H1 (cell line): ENCODE results near the gene BACE2. TPM values are rescaled to one million over a fixed set of nuclear protein-coding genes. Genes with fewer than 3 reads are reported as not detected.

Source experiments
- BCL11A ChIP-seq, 2 experiments: IDR thresholded peaks; one replicate each; pipeline ENCODE4 v1.6.1; 2011; ENCODE audit warnings: low read depth in 2 of 2, low read length in 2 of 2, mild to moderate bottlenecking in 2 of 2
- CHD2 ChIP-seq: IDR thresholded peaks from 2 replicates; pipeline ENCODE4 v1.6.1; 2012; ENCODE audit warnings: low read length, improper control_type of control experiment
- CHD7 ChIP-seq: fragments of 300-600 bp; sonication (generic); IDR thresholded peaks from 2 replicates; pipeline ENCODE4 v1.7.1; 2012; ENCODE audit warnings: low read length, moderate library complexity, mild to moderate bottlenecking, inconsistent platforms; ENCODE audit not compliant: insufficient replicate concordance
- JUN ChIP-seq: IDR thresholded peaks from 2 replicates; pipeline ENCODE4 v1.6.1; 2011; ENCODE audit warnings: low read depth, mild to moderate bottlenecking, improper control_type of control experiment, low read length
- MAFK ChIP-seq: IDR thresholded peaks from 2 replicates; pipeline ENCODE4 v1.6.1; 2012; ENCODE audit warnings: low read depth, mild to moderate bottlenecking, improper control_type of control experiment, low read length
- MAX ChIP-seq: IDR thresholded peaks from 2 replicates; pipeline ENCODE4 v1.6.1; 2012; ENCODE audit warnings: inconsistent platforms
- POLR2A ChIP-seq, 2 experiments: IDR thresholded peaks; 1 replicate in 1 of 2; 2 replicates in 1 of 2; pipeline ENCODE4 v1.6.1; 2011; ENCODE audit warnings: low read depth in 2 of 2, low read length in 2 of 2, mild to moderate bottlenecking in 2 of 2; ENCODE audit errors: control extremely low read depth in 1 of 2
- RBBP5 ChIP-seq: IDR thresholded peaks from 2 replicates; pipeline ENCODE4 v1.7.1; 2012; ENCODE audit warnings: low read depth, mild to moderate bottlenecking, inconsistent platforms, low read length, moderate library complexity, borderline replicate concordance
- RXRA ChIP-seq: IDR thresholded peaks from 2 replicates; pipeline ENCODE4 v1.6.1; 2011; ENCODE audit warnings: low read depth, mild to moderate bottlenecking, low read length, moderate library complexity; ENCODE audit not compliant: insufficient read depth
- TCF12 ChIP-seq: IDR thresholded peaks from 2 replicates; pipeline ENCODE4 v1.6.1; 2011; ENCODE audit warnings: low read depth, mild to moderate bottlenecking, low read length
- USF2 ChIP-seq: IDR thresholded peaks from 2 replicates; pipeline ENCODE4 v1.6.1; 2011; ENCODE audit warnings: low read length, improper control_type of control experiment
- polyA plus RNA-seq, 7 experiments: library from polyadenylated mRNA; depleted of rRNA in 3 of 7; stranded (reverse) in 5 of 7; unstranded in 2 of 7; fragments of >200 nt in 5 of 7; fragments of 200-250 nt in 2 of 7; gene quantifications; 1 replicate in 5 of 7; 2 replicates in 1 of 7; 4 replicates in 1 of 7; pipeline versions ENCODE4 v1.2.1 to v1.2.3, GENCODE V29; 2011 to 2013; ENCODE audit warnings: missing spikeins in 2 of 7, mixed read lengths in 2 of 7
- total RNA-seq: library from RNA; stranded (reverse); fragmentation: NEBNext Ultra II Directional; extraction: Animal tissue kit (Norgen Biotek cat#: 25700); gene quantifications from 2 replicates; pipeline ENCODE4 v1.2.1, GENCODE V29; 2021

Gene BACE2
- total and polyA plus RNA-seq, 2 of the 8 experiments (the other 6 are each of a cell fraction or from before 2014, with no cell fraction given), result 8.1 to 10.9 TPM

- TF ChIP-seq CHD7, result no peak
- no peak for TF ChIP-seq MAX
- TF ChIP-seq POLR2A (IDR thresholded peaks at IDR 0.05; ENCODE audit: control extremely low read depth in 1 of 2, low read depth in 2 of 2, low read length in 2 of 2), result no peak
- no peak for TF ChIP-seq MAFK
- TF ChIP-seq RBBP5, result no peak
- no peak for TF ChIP-seq CHD2
- TF ChIP-seq TCF12, result no peak
- TF ChIP-seq RXRA, result no peak
- TF ChIP-seq BCL11A (IDR thresholded peaks at IDR 0.05; ENCODE audit: low read depth in 2 of 2, low read length in 2 of 2), result no peak
- TF ChIP-seq USF2, result no peak
- TF ChIP-seq JUN, result no peak
Measured at GRCh38 chr21:41124641-41125201, 43.2 kb upstream of the BACE2 start (continued).
